Stomach smooth muscle (tissue), 2 donors: ENCODE measurements around the gene FBXO34.
"Not testable (repeated sequence)": the region's sequence is repeated elsewhere in the genome, so short reads cannot be mapped to it uniquely, and the experiment has no call there.

Experiments used
- H3K27ac ChIP-seq: one replicate; pipeline ENCODE4 v1.7.0; 2013; ENCODE audit warnings: mild to moderate bottlenecking, low read length, inconsistent platforms
- H3K27me3 ChIP-seq, 2 donors: one replicate each; pipeline ENCODE4 v1.7.0; 2013; ENCODE audit warnings: low read length in 2 of 2; ENCODE audit not compliant: insufficient read depth in 2 of 2, control insufficient read depth in 1 of 2
- H3K36me3 ChIP-seq, 2 donors: one replicate each; pipeline ENCODE4 v1.7.0; 2013; ENCODE audit warnings: low read length in 2 of 2; ENCODE audit not compliant: control insufficient read depth in 2 of 2, insufficient read depth in 2 of 2
- H3K4me1 ChIP-seq: one replicate; pipeline ENCODE4 v1.7.0; 2013; ENCODE audit warnings: low read length; ENCODE audit not compliant: control insufficient read depth, insufficient read depth
- H3K4me3 ChIP-seq, 2 donors: one replicate each; pipeline ENCODE4 v1.7.0; 2013; ENCODE audit warnings: low read length in 2 of 2
- H3K9ac ChIP-seq, 2 donors: one replicate each; pipeline ENCODE4 v1.7.0; 2013; ENCODE audit warnings: low read length in 2 of 2, mild to moderate bottlenecking in 1 of 2
- H3K9me3 ChIP-seq, 2 donors: one replicate each; pipeline ENCODE4 v1.7.0; 2013; ENCODE audit warnings: low read length in 2 of 2; ENCODE audit not compliant: control insufficient read depth in 2 of 2
- donor health status: healthy.
- donor health status: Pancreatic carcinoma.

Gene FBXO34

GRCh38 chr14:55329999-55330710 is 58.9 kb downstream of the FBXO34 start:
- Histone ChIP-seq H3K36me3 (no peaks in the 10 kb centered on the region), H3K27me3 (no peaks in the 10 kb centered on the region), H3K9me3 (no peaks in the 10 kb centered on the region), H3K9ac (no peak overlapping the region), H3K27ac (no peak overlapping the region), H3K4me3 (no peak overlapping the region), H3K4me1 (peaks cover 5% of the 10 kb centered on the region)

- Histone ChIP-seq H3K27ac (no peak overlapping the region), H3K27me3 (no peaks in the 10 kb centered on the region), H3K36me3 (no peaks in the 10 kb centered on the region), H3K4me1 (peaks cover 5% of the 10 kb centered on the region), H3K4me3 (no peak overlapping the region), H3K9me3 (no peaks in the 10 kb centered on the region), H3K9ac (no peak overlapping the region)
Measured at GRCh38 chr14:55332654-55333570, 61.7 kb downstream of the FBXO34 start.

- Histone ChIP-seq H3K36me3 (no peaks in the 10 kb centered on the region), H3K4me3 (no peak overlapping the region), H3K9ac (no peak overlapping the region), H3K9me3 (no peaks in the 10 kb centered on the region), H3K27ac (no peak overlapping the region), H3K27me3 (no peaks in the 10 kb centered on the region), H3K4me1 (peaks cover 5% of the 10 kb centered on the region)
Measured at GRCh38 chr14:55333711-55334485, 62.7 kb downstream of the FBXO34 start.

DNA sequence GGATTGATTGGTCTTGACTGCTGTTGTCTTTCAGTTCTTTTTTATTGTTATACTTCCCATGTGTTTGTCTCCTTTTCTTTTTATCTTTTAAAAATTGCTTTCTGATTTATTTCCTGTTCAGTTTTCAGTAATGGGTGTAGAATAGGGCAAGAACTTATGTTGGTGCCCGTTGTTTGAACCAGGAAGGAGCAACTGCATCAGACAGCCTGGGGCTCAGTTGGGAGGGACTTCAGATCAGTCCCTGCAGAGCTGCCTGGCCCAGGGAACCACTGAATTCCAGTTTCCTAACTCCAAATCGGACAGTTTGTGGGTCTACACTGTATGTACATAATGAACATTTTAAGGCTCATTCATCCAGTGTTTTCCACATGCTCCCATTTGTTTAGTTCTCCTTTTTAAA is 64.9 kb downstream of the FBXO34 start:
- Histone ChIP-seq H3K27ac (no peak overlapping the region), H3K4me3 (no peak overlapping the region), H3K9ac (no peak overlapping the region), H3K36me3 (no peaks in the 10 kb centered on the region), H3K4me1 (peaks cover 5% of the 10 kb centered on the region), H3K9me3 (no peaks in the 10 kb centered on the region), H3K27me3 (no peaks in the 10 kb centered on the region)

GRCh38 chr14:55336691-55337090 is 65.5 kb downstream of the FBXO34 start:
- Histone ChIP-seq H3K9ac (no peak overlapping the region), H3K4me1 (peaks cover 5% of the 10 kb centered on the region), H3K4me3 (no peak overlapping the region), H3K36me3 (no peaks in the 10 kb centered on the region), H3K9me3 (no peaks in the 10 kb centered on the region), H3K27ac (no peak overlapping the region), H3K27me3 (no peaks in the 10 kb centered on the region)

GRCh38 chr14:55339770-55340169 is 68.5 kb downstream of the FBXO34 start:
- Histone ChIP-seq H3K36me3 (no peaks in the 10 kb centered on the region), H3K4me1 (no peaks in the 10 kb centered on the region), H3K4me3 (no peak overlapping the region), H3K9me3 (no peaks in the 10 kb centered on the region), H3K27ac (no peak overlapping the region), H3K9ac (no peak overlapping the region), H3K27me3 (no peaks in the 10 kb centered on the region)

DNA sequence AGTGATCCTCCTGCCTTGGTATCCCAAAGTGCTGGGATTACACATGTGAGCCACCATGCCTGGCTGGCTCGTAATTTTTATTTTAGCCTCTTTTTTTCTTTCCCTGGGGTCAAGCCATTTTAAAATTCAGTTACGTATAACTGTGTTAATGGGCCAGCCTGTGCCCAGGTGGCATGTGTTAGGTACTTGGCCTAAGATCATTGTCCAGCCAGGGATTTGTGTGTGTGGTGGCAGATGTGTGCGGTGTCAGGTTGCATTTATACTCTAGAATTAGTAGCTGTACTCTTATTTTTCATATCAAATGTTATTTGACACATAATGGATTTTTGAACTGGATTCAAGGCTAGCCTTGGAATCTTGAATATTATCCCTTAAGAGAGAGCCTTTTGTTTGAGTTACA is 69.3 kb downstream of the FBXO34 start:
- Histone ChIP-seq H3K4me1 (no peaks in the 10 kb centered on the region), H3K4me3 (no peak overlapping the region), H3K27ac (no peak overlapping the region), H3K36me3 (no peaks in the 10 kb centered on the region), H3K9ac (no peak overlapping the region), H3K27me3 (no peaks in the 10 kb centered on the region), H3K9me3 (no peaks in the 10 kb centered on the region)

- H3K27ac ChIP-seq: no peak overlapping the region
- H3K4me1 ChIP-seq: no peaks in the 10 kb centered on the region
- no peak overlapping the region for H3K4me3 ChIP-seq
- no peaks in the 10 kb centered on the region for H3K9me3 ChIP-seq
- H3K9ac ChIP-seq: no peak overlapping the region
- H3K36me3 ChIP-seq: no peaks in the 10 kb centered on the region
- no peaks in the 10 kb centered on the region for H3K27me3 ChIP-seq
Measured at GRCh38 chr14:55341781-55342180, 70.6 kb downstream of the FBXO34 start.

DNA sequence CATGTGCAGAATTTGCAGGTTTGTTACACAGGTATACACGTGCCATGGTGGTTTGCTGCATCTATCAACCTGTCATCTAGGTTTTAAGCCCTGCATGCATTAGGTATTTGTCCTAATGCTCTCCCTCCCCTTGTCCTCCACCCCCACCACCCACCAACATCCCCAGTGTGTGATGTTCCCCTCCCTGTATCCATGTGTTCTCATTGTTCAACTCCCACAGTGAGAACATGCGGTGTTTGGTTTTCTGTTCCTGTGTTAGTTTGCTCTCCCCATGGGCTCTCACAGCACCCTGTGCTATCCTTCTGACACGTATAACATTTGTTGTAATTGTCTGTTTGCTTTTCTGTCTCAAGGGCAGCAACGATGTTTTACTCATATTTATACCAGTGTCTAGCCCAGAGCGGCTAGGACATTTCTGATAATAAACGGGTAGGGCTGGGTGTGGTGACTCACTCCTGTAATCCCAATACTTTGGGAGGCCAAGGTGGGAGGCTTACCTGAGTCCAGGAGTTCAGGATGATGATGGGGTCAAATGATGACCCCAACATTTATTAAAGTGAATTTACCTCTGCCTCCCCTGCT is 73.5 kb downstream of the FBXO34 start:
- not testable (repeated sequence) for H3K36me3 ChIP-seq, H3K9me3 ChIP-seq, H3K27ac ChIP-seq, H3K4me1 ChIP-seq, H3K9ac ChIP-seq, H3K27me3 ChIP-seq, H3K4me3 ChIP-seq

- Histone ChIP-seq H3K9ac (no peak overlapping the region), H3K27ac (no peak overlapping the region), H3K9me3 (no peaks in the 10 kb centered on the region), H3K36me3 (peaks cover 12 to 14% of the 10 kb centered on the region in 2 donors), H3K4me3 (no peak overlapping the region), H3K4me1 (no peaks in the 10 kb centered on the region), H3K27me3 (no peaks in the 10 kb centered on the region)
Measured at GRCh38 chr14:55347040-55347439, 75.8 kb downstream of the FBXO34 start.
